SIG-M5 treated with dmso at 0.1 percent for 504 hours (cell line): ENCODE results near the gene TMEM163.
A peak's percentile ranks its signal among the peaks of the same experiment; 100 is the strongest.
"Not testable (repeated sequence)": the region's sequence is repeated elsewhere in the genome, so short reads cannot be mapped to it uniquely, and the experiment has no call there.

Experiments used
- DNase-seq: peaks from one replicate; lab custom pipeline; 2025; ENCODE audit not compliant: unreplicated experiment; lab: John Stamatoyannopoulos, UW

The TMEM163 gene

DNA sequence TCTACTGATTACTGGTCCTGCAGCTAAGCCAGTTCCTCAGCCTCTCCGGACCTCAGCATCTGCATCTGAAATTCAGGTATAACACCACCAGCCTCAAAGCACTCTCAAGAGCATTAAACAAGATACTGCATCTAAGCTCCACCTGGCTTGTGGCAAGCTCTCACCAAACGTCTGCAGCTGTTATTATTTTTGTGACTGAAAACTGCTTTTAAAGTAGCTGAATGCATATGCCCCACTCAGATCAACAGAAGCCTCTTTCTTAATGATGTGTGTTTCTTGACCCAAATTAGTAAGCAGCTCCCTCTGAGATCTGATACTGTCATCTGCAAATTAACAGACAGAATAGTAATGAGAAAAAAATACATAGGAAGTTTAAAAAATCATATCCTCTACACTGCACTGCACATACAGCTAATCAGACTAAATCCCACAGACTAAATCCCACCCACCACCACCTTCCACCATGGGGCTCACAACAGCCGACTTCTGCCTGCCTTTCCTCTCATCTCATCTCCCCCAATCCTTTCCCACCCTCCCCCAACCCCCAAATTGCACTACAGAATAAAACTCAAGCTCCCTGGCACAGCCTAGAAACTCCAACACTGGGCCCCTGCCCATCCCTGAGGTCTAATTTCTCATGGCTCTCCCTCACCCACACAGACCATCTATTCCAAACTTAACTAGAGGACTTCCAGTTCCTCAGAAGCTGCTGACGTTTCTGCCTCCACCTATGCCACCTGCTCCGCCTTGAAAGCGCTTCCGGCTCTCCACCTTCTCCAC, 52.9 kb downstream of the TMEM163 start:
- DNase-seq = no peak

DNA sequence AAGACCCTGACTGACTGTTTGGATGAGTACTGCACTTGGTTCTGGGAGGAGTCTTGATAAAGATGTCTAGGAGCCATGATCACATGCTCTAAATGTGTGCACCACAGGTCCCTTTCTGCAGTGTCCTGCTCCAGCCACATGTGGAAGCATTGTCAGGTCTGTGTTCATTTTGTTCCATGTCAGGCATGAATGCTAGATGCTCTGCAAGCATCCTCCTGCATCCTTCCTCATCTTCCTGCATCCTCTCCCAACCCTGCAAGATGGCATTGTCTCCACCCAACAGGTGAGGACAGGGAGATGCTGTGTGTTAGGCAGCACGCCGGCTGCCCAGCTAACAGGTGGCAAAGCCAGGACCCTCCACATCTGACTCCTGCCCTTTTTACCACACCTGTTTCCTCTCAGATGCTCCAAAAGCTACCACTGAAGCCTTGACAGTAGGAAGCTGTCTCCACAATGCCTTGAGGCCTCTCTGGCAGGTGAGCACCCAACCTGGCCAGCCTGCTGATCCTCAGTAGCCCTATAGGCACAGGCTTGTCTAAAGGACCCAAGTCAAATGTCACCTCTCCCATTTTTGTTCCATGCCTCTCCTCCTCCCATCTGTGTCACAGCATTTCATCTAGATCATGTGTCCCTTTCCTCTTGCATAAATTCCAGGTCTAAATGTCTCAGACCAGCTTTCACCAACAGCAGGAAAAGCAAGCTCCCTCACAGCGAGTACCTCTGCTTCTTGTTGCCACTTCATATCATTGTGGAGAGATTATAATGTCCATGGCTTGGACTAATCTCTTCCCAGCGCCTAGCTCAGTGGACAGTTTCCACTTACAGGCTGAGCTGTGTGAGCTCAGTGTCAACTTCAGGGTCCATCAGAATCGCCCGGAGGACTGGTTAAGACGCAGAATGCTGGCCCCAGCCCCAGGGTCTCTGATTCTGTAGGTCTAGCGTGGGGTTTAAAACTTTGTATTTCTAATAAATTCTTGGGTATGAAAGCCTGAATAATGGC, 55.0 kb downstream of the TMEM163 start:
- DNase-seq = no peak

DNA sequence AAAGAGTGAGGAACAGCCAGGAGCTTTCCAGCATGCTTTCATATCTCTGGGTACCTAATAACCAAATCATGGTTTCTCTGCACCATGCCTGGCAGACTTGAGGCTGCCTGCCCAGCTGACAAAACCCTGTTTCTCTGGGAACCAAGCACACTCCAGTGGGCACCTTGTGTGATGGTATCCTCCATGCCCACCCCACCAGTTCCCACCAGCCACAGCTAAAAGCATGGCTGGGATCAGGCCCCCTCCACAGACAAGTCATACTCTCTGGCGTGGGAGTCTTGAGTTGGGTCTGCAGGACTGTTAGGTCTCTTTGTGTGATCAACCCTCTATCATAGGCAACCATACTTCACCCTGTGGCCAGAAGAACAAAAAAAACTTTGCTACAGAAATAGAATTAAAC, 56.0 kb downstream of the TMEM163 start:
- DNase-seq = no peak

DNA sequence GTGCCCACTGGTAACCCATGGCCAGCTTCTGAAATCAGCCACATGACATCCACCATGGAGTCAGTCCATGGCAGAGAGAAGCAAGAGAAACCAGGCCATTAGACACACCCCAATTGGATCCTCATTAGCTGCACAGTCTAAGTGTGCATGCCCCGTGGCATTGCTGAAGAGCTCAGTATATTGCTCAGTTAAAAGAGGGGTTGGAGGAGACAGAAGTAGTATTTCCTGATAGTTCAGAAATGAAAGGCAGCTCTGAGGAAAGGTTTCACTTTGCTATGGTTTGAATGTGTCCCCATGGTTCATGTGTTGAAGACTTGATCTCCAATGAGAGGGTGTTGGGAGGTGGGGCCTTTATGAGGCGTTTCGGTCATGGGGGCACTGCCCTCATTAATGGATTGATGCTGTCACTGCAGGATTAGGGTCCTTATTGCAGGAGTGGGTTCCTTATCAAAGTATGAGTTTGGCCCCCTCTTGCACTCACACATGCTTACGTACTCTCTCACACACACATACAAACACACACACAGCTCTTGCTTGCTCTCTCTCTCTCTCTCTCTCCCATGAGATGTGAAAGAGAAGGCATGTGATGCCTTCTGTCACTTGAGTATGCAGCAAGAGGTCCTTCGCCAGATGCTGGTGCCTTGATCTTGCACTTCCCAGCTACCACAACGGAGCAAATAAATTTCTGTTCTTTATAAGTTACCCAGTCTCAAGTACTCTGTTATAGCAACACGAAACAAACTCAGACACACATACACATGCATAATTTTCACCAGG, 58.0 kb downstream of the TMEM163 start:
- DNase-seq = no peak

DNA sequence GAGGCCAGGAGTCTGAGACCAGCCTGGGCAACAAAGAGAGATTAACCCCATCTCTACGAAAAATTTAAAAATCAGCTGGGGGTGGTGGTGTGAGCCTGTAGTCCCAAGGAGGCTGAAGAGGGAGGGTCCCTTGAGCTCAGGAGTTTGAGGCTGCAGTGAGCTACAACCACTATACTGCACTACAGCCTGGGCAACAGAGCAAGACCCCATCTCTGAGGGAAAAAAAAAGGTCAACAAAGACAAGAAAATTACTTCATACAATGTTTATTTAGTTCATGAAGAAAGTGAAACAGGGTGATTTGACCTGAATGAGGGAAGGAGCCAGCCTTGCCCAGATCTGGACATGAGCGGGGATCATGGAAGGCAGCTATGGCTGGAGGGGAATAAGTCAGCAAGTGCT, 59.1 kb downstream of the TMEM163 start:
- DNase-seq = no peak

DNA sequence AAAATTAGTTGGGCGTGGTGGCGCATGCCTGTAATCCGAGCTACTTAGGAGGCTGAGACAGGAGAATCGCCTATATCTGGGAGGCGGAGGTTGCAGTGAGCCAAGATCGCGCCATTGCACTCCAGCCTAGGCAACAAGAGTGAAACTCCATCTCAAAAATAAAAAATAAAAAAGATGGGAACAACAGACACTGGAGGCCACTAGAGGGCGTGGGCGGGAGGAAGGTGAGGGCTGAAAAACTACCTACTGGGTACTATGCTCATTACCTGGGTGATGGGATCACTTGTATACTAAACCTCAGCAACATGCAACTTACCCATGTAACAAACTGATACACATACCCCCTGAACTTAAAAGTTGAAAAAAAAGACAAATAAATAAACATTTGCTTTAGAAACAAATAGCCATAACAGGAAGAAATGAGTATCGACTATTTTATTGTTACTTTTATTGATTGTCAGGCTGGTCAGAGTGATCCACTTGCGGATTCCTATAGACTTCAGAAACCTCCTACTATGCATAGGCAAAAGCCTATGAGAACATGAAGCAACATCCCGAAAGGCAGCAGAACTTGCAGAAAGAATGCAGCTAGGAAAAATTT, 61.0 kb downstream of the TMEM163 start:
- peak; percentile 8 for DNase-seq

DNA sequence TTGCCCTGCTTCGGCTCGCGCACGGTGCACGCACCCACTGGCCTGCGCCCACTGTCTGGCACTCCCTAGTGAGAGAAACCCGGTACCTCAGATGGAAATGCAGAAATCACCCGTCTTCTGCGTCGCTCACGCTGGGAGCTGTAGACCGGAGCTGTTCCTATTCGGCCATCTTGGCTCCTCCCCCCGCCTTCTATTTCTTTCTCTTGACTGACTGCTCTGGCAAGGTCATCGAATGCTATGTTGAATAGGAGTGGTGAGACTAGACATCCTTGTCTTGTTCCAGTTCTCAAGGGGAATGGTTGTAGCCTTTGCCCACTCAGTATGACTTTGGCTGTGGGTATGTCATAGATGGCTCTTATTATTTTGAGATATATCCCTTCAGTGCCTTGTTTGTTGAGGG, 62.4 kb downstream of the TMEM163 start:
- not testable (repeated sequence) for DNase-seq

DNA sequence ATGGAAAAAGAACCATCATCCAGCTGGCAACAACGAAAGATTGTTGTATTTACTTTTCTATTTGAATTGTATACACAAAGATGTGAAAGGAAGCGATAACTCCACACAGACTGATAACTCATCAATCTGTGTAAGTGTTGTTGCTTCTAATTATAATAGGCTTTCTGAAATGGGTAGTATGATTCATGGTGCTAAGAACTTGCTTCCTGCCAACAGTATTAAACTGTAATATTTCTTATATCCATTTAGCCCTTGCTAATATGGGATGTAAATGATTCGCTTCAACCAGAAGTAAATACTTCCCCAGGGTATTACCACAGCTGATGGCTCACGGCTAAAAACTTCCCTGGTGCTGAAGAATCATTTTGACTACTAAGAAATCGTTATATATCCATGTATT, 70.2 kb downstream of the TMEM163 start:
- no peak for DNase-seq

DNA sequence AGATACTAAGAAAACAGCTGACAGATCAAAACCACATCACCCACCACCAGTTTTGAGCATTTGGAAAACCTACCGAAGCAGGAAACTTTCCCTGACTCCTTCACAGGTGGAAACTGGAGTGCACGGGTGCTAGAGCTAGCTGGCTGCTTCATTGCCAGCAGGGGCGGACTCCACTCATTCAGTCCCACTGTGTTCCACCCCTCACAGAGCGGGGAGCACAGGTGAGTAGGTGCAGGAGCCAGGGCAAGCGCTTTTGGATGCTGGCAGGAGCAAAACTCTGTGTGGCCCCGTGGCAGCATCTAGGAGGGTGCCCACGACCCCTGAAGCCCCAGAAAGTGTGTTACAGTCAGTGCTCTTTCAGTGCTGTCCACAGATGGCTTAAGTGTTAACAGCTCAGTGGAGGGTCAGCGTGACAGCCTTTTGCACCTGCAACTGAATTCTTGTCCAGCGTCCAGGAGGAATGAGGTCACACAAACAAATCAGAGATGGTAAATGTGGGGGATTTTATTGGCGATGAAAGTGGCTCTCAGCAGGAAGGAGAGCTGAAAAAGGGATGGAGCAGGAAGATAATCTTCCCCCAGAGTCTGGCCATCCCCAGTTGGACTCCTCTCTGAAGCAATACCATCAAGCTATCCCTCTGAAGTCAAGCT, 71.1 kb downstream of the TMEM163 start:
- no peak for DNase-seq

DNA sequence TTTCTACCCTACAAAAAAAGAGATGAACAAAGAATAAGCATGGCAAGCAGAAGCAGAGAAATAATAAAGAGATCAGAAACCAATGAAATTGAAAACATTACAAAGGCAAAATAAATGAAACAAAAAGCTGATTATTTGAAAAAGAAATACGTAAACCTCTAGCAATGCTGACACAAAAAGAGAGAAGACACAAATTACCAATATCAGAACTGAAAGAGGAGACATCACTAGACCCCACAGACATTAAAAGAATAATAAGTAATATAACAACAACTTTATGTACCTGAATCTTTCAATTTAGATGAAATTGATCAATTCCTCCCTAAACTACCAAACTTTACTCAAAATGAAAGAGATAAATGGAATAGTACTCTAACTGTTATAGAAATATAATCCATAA, 75.9 kb downstream of the TMEM163 start:
- no peak for DNase-seq

DNA sequence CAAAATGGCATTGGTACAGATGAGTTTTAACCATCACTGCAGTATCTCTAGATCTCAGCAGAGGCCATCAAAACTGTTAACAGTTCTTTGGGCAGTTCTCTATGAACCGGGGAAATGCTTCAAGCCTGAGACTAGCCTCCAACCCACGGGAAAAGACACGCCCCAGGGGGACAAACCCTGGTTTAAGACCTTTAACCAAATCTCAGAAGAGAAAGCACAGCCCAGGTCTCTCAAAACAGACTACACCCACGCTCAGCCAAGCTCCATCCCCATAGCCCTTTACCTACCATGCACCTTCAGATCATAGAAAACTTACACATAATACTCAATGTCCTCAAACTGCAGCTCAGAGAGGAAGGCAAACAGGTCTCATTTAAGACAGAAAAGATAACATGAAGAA, 78.3 kb downstream of the TMEM163 start:
- DNase-seq = no peak

DNA sequence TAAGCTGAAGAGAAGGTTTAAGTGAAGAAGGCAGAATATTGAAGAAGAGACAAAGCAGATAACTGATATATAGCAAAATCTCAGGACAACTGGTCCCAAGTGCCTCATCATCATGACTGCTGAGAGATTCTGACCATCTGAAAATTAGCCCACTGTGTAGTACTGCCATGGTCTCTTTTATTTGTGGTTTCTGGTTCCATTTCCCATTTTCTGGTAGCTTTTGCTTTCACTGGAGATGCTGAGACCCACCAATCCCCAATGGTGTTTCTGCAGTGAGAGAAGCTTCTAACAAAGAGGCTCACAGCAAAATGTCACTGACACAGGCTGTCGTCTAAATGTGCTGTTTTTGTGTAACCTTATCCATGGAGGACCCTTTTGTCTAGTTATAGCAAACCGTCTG, 79.5 kb downstream of the TMEM163 start:
- DNase-seq = no peak

DNA sequence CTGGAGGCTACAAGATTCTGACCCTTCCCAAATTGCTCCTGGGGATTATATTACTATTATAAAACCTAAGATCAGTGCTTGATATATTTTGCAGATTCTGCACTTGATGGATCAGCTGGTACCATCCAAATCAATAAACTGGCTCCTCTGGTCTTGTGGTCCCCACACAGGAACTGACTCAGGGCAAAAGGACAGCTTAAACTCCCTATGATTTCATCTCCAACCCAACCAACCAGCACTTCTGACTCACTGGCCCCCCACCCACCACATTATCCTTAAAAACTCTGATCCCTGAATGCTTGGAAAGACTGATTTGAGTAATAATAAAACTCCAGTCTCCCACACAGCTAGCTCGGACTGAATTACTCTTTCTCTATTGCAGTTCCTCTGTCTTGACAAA, 82.1 kb downstream of the TMEM163 start:
- no peak for DNase-seq

DNA sequence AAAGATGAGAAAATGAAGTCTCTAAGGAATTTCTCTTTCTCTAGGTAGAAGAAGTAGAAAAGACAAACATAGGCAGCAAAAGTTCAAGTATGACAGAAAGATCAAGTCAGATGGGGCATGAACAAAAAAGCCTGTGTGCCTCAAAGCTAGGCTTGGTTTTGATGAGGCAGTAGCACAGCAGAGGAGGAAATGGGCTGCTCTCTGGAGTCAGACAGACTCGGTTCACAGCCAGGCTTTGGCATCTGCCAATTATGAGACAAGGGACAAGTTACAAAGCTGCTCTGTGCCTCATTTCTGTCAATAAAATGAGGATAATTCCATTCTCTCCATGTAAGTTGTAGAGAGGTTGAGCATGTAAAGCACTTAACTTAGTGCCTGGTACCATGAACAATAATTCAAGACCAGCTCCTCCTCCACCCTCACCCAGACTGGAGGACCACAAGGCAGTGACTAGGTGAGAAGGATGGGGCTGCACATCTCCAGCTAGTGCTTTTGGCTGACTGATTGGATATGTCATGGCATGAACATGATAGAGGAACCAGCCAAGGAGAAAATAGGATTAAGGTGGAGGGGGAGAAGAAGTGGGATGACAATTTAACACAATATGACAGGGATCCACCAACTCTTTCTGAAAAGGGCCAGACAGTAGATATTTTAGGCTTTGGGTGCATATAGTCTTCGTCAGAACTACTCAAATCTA, 84.6 kb downstream of the TMEM163 start:
- DNase-seq = no peak

DNA sequence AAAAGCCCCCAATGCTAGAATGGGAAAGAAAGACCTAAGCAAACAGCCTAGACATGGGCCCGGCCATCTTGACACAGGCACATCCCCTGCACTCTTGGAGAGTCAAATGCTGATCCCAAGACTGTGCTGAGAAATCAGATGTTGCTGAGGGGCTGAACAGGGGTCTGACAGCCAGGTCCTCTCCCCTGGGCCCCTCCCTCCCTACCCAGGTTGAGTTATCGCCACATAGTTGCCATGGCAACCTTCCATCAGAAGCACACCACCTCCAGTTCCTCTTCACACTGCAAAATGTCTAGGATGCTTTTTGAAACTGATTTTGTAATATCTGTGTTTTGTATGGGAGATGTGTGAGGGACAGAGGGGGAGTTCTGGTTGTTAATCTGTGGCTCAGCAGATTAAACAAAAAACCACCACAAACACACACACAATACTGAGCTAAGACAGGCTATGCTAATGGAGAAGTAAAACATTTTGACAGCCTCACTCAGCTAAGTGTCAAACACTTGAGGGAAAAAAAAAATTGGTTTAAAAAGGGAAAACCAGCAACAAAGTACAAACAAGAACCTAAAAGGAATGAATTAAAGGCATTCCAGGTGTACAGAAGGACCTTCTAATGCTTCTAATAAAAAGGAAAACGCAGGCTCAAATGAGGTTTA, 88.2 kb downstream of the TMEM163 start:
- DNase-seq = no peak

DNA sequence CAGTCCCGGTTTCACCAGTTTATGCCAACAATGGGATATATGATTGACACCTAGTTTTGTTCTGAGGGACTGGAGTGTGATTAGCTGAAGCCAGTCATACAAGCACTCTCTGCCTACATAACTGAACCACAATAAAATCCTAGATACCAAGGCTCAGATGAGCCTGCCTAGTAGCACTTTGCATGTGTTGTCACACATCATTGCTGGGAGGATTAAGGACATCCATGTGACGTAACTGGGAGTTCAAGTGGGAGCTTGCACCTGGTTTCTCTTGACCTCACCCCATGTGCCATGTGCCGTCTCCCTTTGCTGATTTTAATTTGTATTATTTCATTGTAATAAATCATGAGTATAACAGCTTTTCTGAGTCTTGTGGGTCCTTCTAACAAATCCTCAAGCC, 90.3 kb downstream of the TMEM163 start:
- DNase-seq = no peak

DNA sequence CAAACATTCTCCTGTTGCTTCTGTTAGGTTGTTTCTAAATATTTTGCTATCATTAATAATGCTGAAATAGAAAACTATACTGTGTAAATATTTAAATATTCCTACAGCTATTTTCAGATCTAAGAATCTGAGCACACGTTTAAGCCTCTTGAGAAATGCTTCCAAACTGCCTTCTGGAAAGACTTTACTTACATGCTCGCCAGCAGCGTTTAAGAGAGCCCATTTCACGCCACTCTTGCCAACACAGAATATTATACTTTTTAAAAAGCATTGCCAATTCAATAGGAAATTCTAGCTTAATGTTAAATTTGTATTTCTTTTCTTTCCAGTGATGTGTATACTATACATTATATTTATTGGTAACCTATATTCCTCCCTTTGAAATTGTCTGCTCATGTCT, 92.0 kb downstream of the TMEM163 start:
- no peak for DNase-seq

DNA sequence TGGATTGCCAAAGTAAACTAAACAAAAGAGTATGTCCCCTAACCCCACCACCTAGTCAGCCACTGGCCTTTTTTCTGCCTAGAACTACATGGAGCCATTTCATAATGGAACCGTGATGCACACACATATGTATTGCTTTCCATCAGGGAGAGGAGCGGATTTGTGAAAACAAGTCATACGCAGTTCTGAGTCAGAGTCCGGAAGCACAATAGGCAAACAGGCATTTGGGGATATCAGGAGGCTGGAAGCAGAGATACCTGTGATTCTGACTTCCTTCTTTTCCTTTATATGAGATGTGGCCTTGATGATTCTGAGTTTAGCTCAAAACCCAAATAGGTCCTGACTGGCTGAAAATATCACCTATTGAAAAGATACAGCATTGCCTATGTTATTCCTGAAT, 93.5 kb downstream of the TMEM163 start:
- no peak for DNase-seq

DNA sequence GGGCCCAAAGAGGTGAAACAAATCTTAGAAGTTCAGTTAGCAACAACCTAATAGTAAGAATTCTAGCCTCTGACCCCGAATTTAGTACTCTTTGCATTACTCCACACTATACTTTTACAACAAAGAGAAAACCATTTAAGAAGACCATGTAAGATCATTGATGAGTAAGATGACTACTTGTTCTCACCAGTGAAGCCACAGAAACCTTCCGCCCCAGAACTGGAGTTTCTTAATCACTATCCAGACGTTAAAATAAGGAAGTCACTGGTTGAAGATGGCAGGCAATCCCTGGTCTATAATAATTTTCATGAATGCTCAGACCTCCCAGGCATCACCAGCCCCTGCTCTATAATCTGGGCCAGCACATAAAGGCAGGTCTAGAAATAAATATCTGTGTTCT, 95.0 kb downstream of the TMEM163 start:
- DNase-seq = peak; percentile 30
